Lung (tissue), 12 donors: ENCODE measurements around the gene CORO1C. TPM values are rescaled to one million over a fixed set of nuclear protein-coding genes. Genes with fewer than 3 reads are reported as not detected.
A peak's percentile ranks its signal among the peaks of the same experiment; 100 is the strongest.

Experiments
- ATAC-seq: fragments of 200-7000 bp; cut with Tn5 transposase; one replicate; pipeline ENCODE4 v1.9.1; 2020; ENCODE audit warnings: moderate number of reproducible peaks; ENCODE audit not compliant: insufficient read depth, low FRiP score
- DNase-seq, 3 donors: peaks; one replicate each; pipeline ENCODE4 v3.0.0-alpha.2; 2013 to 2017
- H3K27ac ChIP-seq, 2 donors: one replicate each; pipeline ENCODE4 v1.5.1; 2013; ENCODE audit warnings: mild to moderate bottlenecking in 2 of 2, moderate library complexity in 2 of 2, control low read depth in 1 of 2, inconsistent platforms in 1 of 2, low read depth in 1 of 2, low read length in 1 of 2
- H3K27me3 ChIP-seq, 3 donors: one replicate each; pipeline ENCODE4 v1.5.1; 2013; ENCODE audit warnings: low read length in 2 of 3; ENCODE audit not compliant: control insufficient read depth in 3 of 3, insufficient read depth in 3 of 3
- H3K36me3 ChIP-seq, 4 donors: one replicate each; pipeline ENCODE4 v1.5.1; 2013; ENCODE audit warnings: low read length in 4 of 4, mild to moderate bottlenecking in 1 of 4, moderate library complexity in 1 of 4; ENCODE audit not compliant: control insufficient read depth in 4 of 4, insufficient read depth in 4 of 4
- H3K4me1 ChIP-seq, 5 donors: one replicate each; pipeline ENCODE4 v1.5.1; 2013; ENCODE audit warnings: low read length in 5 of 5, mild to moderate bottlenecking in 2 of 5, moderate library complexity in 1 of 5; ENCODE audit not compliant: control insufficient read depth in 5 of 5, insufficient read depth in 5 of 5
- H3K4me3 ChIP-seq: one replicate; pipeline ENCODE4 v1.5.1; 2013; ENCODE audit warnings: mild to moderate bottlenecking, control low read depth, moderate library complexity
- H3K9ac ChIP-seq, 2 donors: one replicate each; pipeline ENCODE4 v1.5.1; 2013; ENCODE audit warnings: low read length in 2 of 2, control low read depth in 1 of 2; ENCODE audit not compliant: insufficient read depth in 1 of 2
- H3K9me3 ChIP-seq, 4 donors: one replicate each; pipeline ENCODE4 v1.5.1; 2013; ENCODE audit warnings: low read length in 3 of 4, mild to moderate bottlenecking in 1 of 4, moderate library complexity in 1 of 4; ENCODE audit not compliant: control insufficient read depth in 4 of 4, insufficient read depth in 3 of 4
- WGBS, 2 donors: extraction: QIAGEN DNeasy Blood & Tissue Kit; methylation state at CpG; one replicate each; pipeline ENCODE4 v1.1.7; 2013; 5-methylcytosine and 5-hydroxymethylcytosine counted together
- polyA plus RNA-seq, 2 donors: library from polyadenylated mRNA; stranded (reverse); fragments of 200-250 nt; gene quantifications; one replicate each; pipeline ENCODE4 v1.2.1, GENCODE V29; 2013
- total RNA-seq, 2 donors: library from RNA; depleted of rRNA in 1 of 2; stranded (reverse); fragments of >200 nt in 1 of 2; gene quantifications; one replicate each; pipeline ENCODE4 v1.2.1, GENCODE V29; 2014 to 2021
- TF ChIP-seq, protein P1 (sequence below): IDR thresholded peaks from 2 replicates; pipeline ENCODE4 v1.5.1; 2012; ENCODE audit warnings: mild to moderate bottlenecking; ENCODE audit errors: control extremely low read depth, extremely low read depth
- donor health status: control.
- donor health status: control.
- donor health status: Bipolar disorder and iron deficiency.
- donor health status: healthy.
- donor health status: DM: yes; HTN: yes; CAD: no.

CORO1C gene
- total and polyA plus RNA-seq, 4 donors: 36.4 to 227 (median 105) TPM

DNA sequence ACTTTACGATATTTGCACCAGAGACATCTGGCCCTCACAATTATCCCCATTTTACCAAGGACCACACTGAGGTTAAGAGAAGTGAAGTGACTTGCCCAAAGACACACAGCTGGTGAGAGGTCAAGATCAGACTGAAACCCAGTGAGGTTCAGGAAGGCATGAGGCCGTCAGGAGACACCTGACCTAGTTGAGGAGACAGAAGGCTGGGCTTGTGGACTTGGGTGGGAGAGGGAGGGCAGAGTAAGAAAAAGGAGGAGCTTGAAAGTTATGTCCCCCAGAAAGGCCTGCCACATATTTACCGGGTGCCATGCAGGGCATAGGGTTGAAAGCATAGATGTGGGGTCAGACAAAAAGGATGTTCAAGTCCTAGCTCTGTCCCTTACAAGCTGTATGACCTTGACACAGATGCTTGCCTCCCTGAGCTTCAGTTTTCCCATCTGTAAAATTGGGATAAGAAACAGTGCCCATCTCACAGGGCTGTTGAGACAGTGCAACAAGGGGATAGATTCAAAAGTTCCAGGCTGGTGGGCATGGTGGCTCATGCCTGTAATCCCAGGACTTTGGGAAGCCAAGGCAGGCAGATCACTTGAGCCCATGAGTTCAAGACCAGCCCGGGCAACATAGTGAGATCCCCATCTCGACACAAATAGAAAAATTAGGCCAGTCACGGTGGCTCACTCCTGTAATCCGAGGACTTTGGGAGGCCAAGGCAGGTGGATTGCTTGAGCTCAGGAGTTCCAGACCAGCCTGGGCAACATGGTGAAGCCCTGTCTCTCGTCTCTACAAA is 104.0 kb downstream of the CORO1C start:
- no peak overlapping the region for H3K9ac ChIP-seq
- H3K27me3 ChIP-seq: no peaks in the 10 kb centered on the region
- ATAC-seq (no peak), DNase-seq (no peak)
- H3K4me3 ChIP-seq: no peak overlapping the region
- TF ChIP-seq, protein P1, sequence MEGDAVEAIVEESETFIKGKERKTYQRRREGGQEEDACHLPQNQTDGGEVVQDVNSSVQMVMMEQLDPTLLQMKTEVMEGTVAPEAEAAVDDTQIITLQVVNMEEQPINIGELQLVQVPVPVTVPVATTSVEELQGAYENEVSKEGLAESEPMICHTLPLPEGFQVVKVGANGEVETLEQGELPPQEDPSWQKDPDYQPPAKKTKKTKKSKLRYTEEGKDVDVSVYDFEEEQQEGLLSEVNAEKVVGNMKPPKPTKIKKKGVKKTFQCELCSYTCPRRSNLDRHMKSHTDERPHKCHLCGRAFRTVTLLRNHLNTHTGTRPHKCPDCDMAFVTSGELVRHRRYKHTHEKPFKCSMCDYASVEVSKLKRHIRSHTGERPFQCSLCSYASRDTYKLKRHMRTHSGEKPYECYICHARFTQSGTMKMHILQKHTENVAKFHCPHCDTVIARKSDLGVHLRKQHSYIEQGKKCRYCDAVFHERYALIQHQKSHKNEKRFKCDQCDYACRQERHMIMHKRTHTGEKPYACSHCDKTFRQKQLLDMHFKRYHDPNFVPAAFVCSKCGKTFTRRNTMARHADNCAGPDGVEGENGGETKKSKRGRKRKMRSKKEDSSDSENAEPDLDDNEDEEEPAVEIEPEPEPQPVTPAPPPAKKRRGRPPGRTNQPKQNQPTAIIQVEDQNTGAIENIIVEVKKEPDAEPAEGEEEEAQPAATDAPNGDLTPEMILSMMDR: no peak
- WGBS, 2 donors: 92 to 94% methylated on average over 8 of the region's 8 CpGs
- peaks cover 0 to 18% (median 9%) of the 10 kb centered on the region in 5 donors for H3K4me1 ChIP-seq
- no peaks in the 10 kb centered on the region for H3K9me3 ChIP-seq
- H3K36me3 ChIP-seq: no peaks in the 10 kb centered on the region
- peak overlapping the region in 1 of 2 donors; percentile 42 for H3K27ac ChIP-seq

- Histone ChIP-seq H3K27me3 (no peaks in the 10 kb centered on the region), H3K27ac (no peak overlapping the region), H3K36me3 (no peaks in the 10 kb centered on the region), H3K4me1 (peaks cover 0 to 15% (median 7%) of the 10 kb centered on the region in 5 donors), H3K9me3 (no peaks in the 10 kb centered on the region), H3K4me3 (no peak overlapping the region), H3K9ac (no peak overlapping the region)
- TF ChIP-seq, protein P1: no peak
- ATAC-seq (no peak), DNase-seq (no peak)
- WGBS, 2 donors: 81 to 94% methylated on average over 3 of the region's 3 CpGs
Observed at GRCh38 chr12:108625228-108625627, 106.1 kb downstream of the CORO1C start.

GRCh38 chr12:108623577-108623976 is 107.7 kb downstream of the CORO1C start:
- WGBS, 2 donors: 92 to 96% methylated on average over 8 of the region's 8 CpGs
- Histone ChIP-seq H3K4me1 (peaks cover 0 to 11% (median 5%) of the 10 kb centered on the region in 5 donors), H3K9ac (no peak overlapping the region), H3K9me3 (no peaks in the 10 kb centered on the region), H3K27ac (peak overlapping the region in 1 of 2 donors; percentile 26), H3K36me3 (no peaks in the 10 kb centered on the region), H3K4me3 (no peak overlapping the region), H3K27me3 (no peaks in the 10 kb centered on the region)
- no peak for DNase-seq
- ATAC-seq: no peak
- TF ChIP-seq, protein P1: no peak
